Upper lobe of right lung (tissue), 1 donor: ENCODE data around the gene NMRK1. TPM values are rescaled to one million over a fixed set of nuclear protein-coding genes. Genes with fewer than 3 reads are reported as not detected.

Experiments used
- ATAC-seq: fragments of 200-7000 bp; cut with Tn5 transposase; one replicate; pipeline ENCODE4 v1.9.1; 2020; ENCODE audit warnings: mild to moderate bottlenecking, moderate library complexity
- DNase-seq: peaks from one replicate; pipeline ENCODE4 v3.0.0-alpha.2; 2020
- H3K27ac ChIP-seq: fragments of 200-600 bp; one replicate; pipeline ENCODE4 v1.8.0; 2022
- H3K27me3 ChIP-seq: fragments of 200-600 bp; one replicate; pipeline ENCODE4 v1.8.0; 2022; ENCODE audit warnings: mild to moderate bottlenecking
- H3K36me3 ChIP-seq: fragments of 200-600 bp; one replicate; pipeline ENCODE4 v1.8.0; 2022
- H3K4me1 ChIP-seq: fragments of 200-600 bp; one replicate; pipeline ENCODE4 v1.8.0; 2022
- H3K4me3 ChIP-seq: fragments of 200-600 bp; one replicate; pipeline ENCODE4 v1.8.0; 2022; ENCODE audit warnings: mild to moderate bottlenecking
- H3K9me3 ChIP-seq: fragments of 200-600 bp; one replicate; pipeline ENCODE4 v1.8.0; 2022
- intact Hi-C: fragments of 100-400 bp; cut with DNase I; formaldehyde crosslinking; loops from one replicate; pipeline ENCODE4 v1.11.0; 2022
- total RNA-seq: library from RNA; stranded (reverse); fragmentation: NEBNext Ultra II Directional; extraction: Animal tissue kit (Norgen Biotek cat#: 25700); gene quantifications from one replicate; pipeline ENCODE4 v1.2.1, GENCODE V29; 2021
- TF ChIP-seq, protein P1 (sequence below): fragments of 200-600 bp; IDR thresholded peaks from one replicate; pipeline ENCODE4 v1.8.0; 2022; ENCODE audit warnings: antibody characterized with exemption
- donor health status: DM: no; HTN: yes; CAD: no; lungs with severe emphysema.

NMRK1 gene
- total RNA-seq, 1 donor from 2014 or later = 40.4 TPM

DNA sequence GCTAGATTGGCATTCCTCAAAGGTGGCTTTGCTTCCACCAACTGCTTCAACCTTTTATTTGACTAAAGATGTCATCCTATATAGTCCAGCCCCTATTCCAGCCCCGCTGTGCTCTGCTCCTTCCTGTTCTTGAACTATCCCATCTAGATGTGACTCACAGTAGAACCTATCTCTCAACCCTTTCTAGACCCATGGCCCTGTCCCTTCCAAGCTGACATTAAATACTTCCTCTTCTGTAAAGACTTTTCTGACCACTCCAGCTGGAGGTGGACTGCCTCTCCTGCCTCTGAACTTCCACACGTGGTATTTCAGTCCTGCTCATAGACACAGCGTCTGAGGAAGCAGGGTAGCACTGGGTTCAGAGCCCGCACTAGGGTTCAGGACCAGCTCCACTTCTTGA lies 32.7 kb upstream of the NMRK1 start:
- H3K36me3 ChIP-seq = peaks cover 32% of the 10 kb centered on the region
- DNase-seq (no peak), ATAC-seq (peak; percentile 77)
- peaks cover 9% of the 10 kb centered on the region for H3K4me1 ChIP-seq
- no peak overlapping the region for H3K27ac ChIP-seq
- H3K27me3 ChIP-seq = no peaks in the 10 kb centered on the region
- no peaks in the 10 kb centered on the region for H3K9me3 ChIP-seq
- H3K4me3 ChIP-seq = no peak overlapping the region
- intact Hi-C loops = no loop called here
- TF ChIP-seq, protein P1, sequence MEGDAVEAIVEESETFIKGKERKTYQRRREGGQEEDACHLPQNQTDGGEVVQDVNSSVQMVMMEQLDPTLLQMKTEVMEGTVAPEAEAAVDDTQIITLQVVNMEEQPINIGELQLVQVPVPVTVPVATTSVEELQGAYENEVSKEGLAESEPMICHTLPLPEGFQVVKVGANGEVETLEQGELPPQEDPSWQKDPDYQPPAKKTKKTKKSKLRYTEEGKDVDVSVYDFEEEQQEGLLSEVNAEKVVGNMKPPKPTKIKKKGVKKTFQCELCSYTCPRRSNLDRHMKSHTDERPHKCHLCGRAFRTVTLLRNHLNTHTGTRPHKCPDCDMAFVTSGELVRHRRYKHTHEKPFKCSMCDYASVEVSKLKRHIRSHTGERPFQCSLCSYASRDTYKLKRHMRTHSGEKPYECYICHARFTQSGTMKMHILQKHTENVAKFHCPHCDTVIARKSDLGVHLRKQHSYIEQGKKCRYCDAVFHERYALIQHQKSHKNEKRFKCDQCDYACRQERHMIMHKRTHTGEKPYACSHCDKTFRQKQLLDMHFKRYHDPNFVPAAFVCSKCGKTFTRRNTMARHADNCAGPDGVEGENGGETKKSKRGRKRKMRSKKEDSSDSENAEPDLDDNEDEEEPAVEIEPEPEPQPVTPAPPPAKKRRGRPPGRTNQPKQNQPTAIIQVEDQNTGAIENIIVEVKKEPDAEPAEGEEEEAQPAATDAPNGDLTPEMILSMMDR = no peak

GRCh38 chr9:75117564-75117963 lies 29.6 kb upstream of the NMRK1 start:
- intact Hi-C loops = no loop called here
- H3K4me1 ChIP-seq = peaks cover 14% of the 10 kb centered on the region
- no peaks in the 10 kb centered on the region for H3K27me3 ChIP-seq
- DNase-seq = no peak
- H3K36me3 ChIP-seq = peaks cover 22% of the 10 kb centered on the region
- ATAC-seq = no peak
- no peak overlapping the region for H3K27ac ChIP-seq
- no peaks in the 10 kb centered on the region for H3K9me3 ChIP-seq
- H3K4me3 ChIP-seq = no peak overlapping the region
- TF ChIP-seq, protein P1 = no peak

- Histone ChIP-seq H3K36me3 (peaks cover 13% of the 10 kb centered on the region), H3K4me1 (peaks cover 14% of the 10 kb centered on the region), H3K27ac (no peak overlapping the region), H3K27me3 (no peaks in the 10 kb centered on the region), H3K9me3 (no peaks in the 10 kb centered on the region), H3K4me3 (no peak overlapping the region)
- TF ChIP-seq, protein P1 = no peak
- ATAC-seq (peak; percentile 46), DNase-seq (no peak)
- intact Hi-C loops = no loop called here
These were observed 28.4 kb upstream of the NMRK1 start for GRCh38 chr9:75116306-75116705.

- H3K4me1 ChIP-seq = peaks cover 34% of the 10 kb centered on the region
These were observed 24.8 kb upstream of the NMRK1 start for GRCh38 chr9:75112789-75113188.

GRCh38 chr9:75111019-75111622 lies 23.2 kb upstream of the NMRK1 start:
- no peak overlapping the region for H3K27ac ChIP-seq
- DNase-seq = no peak
- intact Hi-C loops = no loop called here

More at GRCh38 chr9:75112789-75113188, 24.8 kb upstream of the NMRK1 start:
- intact Hi-C loops = no loop called here
- H3K9me3 ChIP-seq = no peaks in the 10 kb centered on the region
- TF ChIP-seq, protein P1 = no peak
- no peaks in the 10 kb centered on the region for H3K36me3 ChIP-seq
- no peak for ATAC-seq
- no peak for DNase-seq
- no peak overlapping the region for H3K4me3 ChIP-seq
- no peaks in the 10 kb centered on the region for H3K27me3 ChIP-seq
- H3K27ac ChIP-seq = no peak overlapping the region

More at GRCh38 chr9:75111019-75111622, 23.2 kb upstream of the NMRK1 start:
- TF ChIP-seq, protein P1 = no peak
- no peaks in the 10 kb centered on the region for H3K36me3 ChIP-seq
- no peaks in the 10 kb centered on the region for H3K27me3 ChIP-seq
- peaks cover 29% of the 10 kb centered on the region for H3K4me1 ChIP-seq
- H3K9me3 ChIP-seq = no peaks in the 10 kb centered on the region
- H3K4me3 ChIP-seq = no peak overlapping the region
- peak; percentile 83 for ATAC-seq
